ENCODE measurements around the gene CAST. TPM values are rescaled to one million over a fixed set of nuclear protein-coding genes. Genes with fewer than 3 reads are reported as not detected.

CAST gene
- total and polyA plus RNA-seq, 12 donors: 54.3 to 329 (median 172) TPM

- Histone ChIP-seq H3K27ac (peak overlapping the region in 2 of 5 donors; percentile 96 to 99), H3K4me1 (replicated peaks in 1 of 2) (peaks cover 9 to 23% of the 10 kb centered on the region in 2 donors), H3K9me3 (replicated peaks in 1 of 3) (no peaks in the 10 kb centered on the region), H3K27me3 (no peaks in the 10 kb centered on the region), H3K36me3 (replicated peaks in 1 of 2) (no peaks in the 10 kb centered on the region), H3K4me3 (peak overlapping the region in 2 of 4 donors; percentile 14 to 96)
- DNase-seq: peak in 1 of 7 donors; percentile 8
- 45 to 58% (median 50%) methylated on average over 6 of the region's 6 CpGs for WGBS, 4 donors
- intact Hi-C loops (cut with DNase I): no loop called here
- TF ChIP-seq CTCF (IDR thresholded peaks at IDR 0.05) (no peak), POLR2A (IDR thresholded peaks at IDR 0.05) (no peak)
These were observed 1.4 kb downstream of the CAST start for GRCh38 chr5:96663608-96664007.

- peaks cover 12 to 32% of the 10 kb centered on the region in 2 donors for H3K4me1 ChIP-seq (replicated peaks in 1 of 2)
- no peak overlapping the region for H3K27ac ChIP-seq
- no peaks in the 10 kb centered on the region for H3K9me3 ChIP-seq (replicated peaks in 1 of 3)
- no peak for DNase-seq
- H3K27me3 ChIP-seq: no peaks in the 10 kb centered on the region
- H3K4me3 ChIP-seq: no peak overlapping the region
- TF ChIP-seq POLR2A (IDR thresholded peaks at IDR 0.05) (no peak), CTCF (IDR thresholded peaks at IDR 0.05) (no peak)
- intact Hi-C loops (cut with DNase I): no loop called here
- H3K36me3 ChIP-seq (replicated peaks in 1 of 2): no peaks in the 10 kb centered on the region
These were observed 2.5 kb downstream of the CAST start for GRCh38 chr5:96664669-96665068.

GRCh38 chr5:96668725-96669124 is 6.5 kb downstream of the CAST start:
- no peaks in the 10 kb centered on the region for H3K27me3 ChIP-seq
- WGBS, 4 donors: 62 to 83% (median 80%) methylated on average over 2 of the region's 2 CpGs
- no peak for DNase-seq
- intact Hi-C loops (cut with DNase I): no loop called here
- no peak for TF ChIP-seq POLR2A (IDR thresholded peaks at IDR 0.05)
- no peaks in the 10 kb centered on the region for H3K9me3 ChIP-seq (replicated peaks in 1 of 3)
- H3K4me3 ChIP-seq: no peak overlapping the region
- no peaks in the 10 kb centered on the region for H3K36me3 ChIP-seq (replicated peaks in 1 of 2)
- H3K4me1 ChIP-seq (replicated peaks in 1 of 2): peaks cover 15 to 27% of the 10 kb centered on the region in 2 donors
- H3K27ac ChIP-seq: no peak overlapping the region

- Histone ChIP-seq H3K27me3 (no peaks in the 10 kb centered on the region), H3K27ac (no peak overlapping the region), H3K4me1 (replicated peaks in 1 of 2) (peaks cover 11 to 16% of the 10 kb centered on the region in 2 donors), H3K4me3 (no peak overlapping the region), H3K36me3 (replicated peaks in 1 of 2) (no peaks in the 10 kb centered on the region), H3K9me3 (replicated peaks in 1 of 3) (no peaks in the 10 kb centered on the region)
- DNase-seq: no peak
- intact Hi-C loops (cut with DNase I): no loop called here
- TF ChIP-seq CTCF (IDR thresholded peaks at IDR 0.05): no peak
- TF ChIP-seq POLR2A (IDR thresholded peaks at IDR 0.05): no peak
- WGBS, 4 donors: 69 to 90% (median 86%) methylated on average over 3 of the region's 3 CpGs
These were observed 7.7 kb downstream of the CAST start for GRCh38 chr5:96669909-96670308.

- 95 to 97% (median 97%) methylated on average over 5 of the region's 5 CpGs for WGBS, 4 donors
- Histone ChIP-seq H3K9me3 (replicated peaks in 1 of 3) (no peaks in the 10 kb centered on the region), H3K36me3 (replicated peaks in 1 of 2) (no peaks in the 10 kb centered on the region), H3K27ac (no peak overlapping the region), H3K27me3 (no peaks in the 10 kb centered on the region), H3K4me3 (no peak overlapping the region), H3K4me1 (replicated peaks in 1 of 2) (peaks cover 11 to 16% of the 10 kb centered on the region in 2 donors)
- DNase-seq: no peak
- TF ChIP-seq CTCF (IDR thresholded peaks at IDR 0.05) (no peak), POLR2A (IDR thresholded peaks at IDR 0.05) (no peak)
- intact Hi-C loops (cut with DNase I): no loop called here
These were observed 9.3 kb downstream of the CAST start for GRCh38 chr5:96671441-96671840.

Data from adrenal gland (tissue), 12 donors.